HepG2 (cell line): Measurements from ENCODE around the gene SLC1A4. TPM values are rescaled to one million over a fixed set of nuclear protein-coding genes. Genes with fewer than 3 reads are reported as not detected.

Experiments used
- CBX2 ChIP-seq, 2 experiments: fragments of 200-600 bp in 1 of 2; sonication (generic); formaldehyde crosslinking in 1 of 2; IDR thresholded peaks; 2 replicates each; pipeline versions ENCODE4 v1.7.0 to v1.8.1; 2018 to 2022; ENCODE audit warnings: low read depth in 2 of 2, low read length in 1 of 2, mild to moderate bottlenecking in 1 of 2, missing genetic modification reagents in 1 of 2
- JUNB ChIP-seq: sonication (generic); formaldehyde crosslinking; IDR thresholded peaks from 2 replicates; pipeline ENCODE4 v1.8.0; 2022; ENCODE audit warnings: missing genetic modification reagents, mild to moderate bottlenecking, borderline replicate concordance
- SOX6 ChIP-seq, 2 experiments: fragments of 450-650 bp in 1 of 2; sonication (generic) in 1 of 2; formaldehyde crosslinking in 1 of 2; IDR thresholded peaks; 2 replicates each; pipeline versions ENCODE4 v1.4.0 to v1.6.1; 2017 to 2020; ENCODE audit warnings: antibody characterized with exemption in 1 of 2, mild to moderate bottlenecking in 1 of 2, missing genetic modification reagents in 1 of 2
- ZNF121 ChIP-seq: sonication (generic); formaldehyde crosslinking; IDR thresholded peaks from 2 replicates; pipeline ENCODE4 v1.5.0; 2020; ENCODE audit warnings: mild to moderate bottlenecking, missing genetic modification reagents
- ZNF331 ChIP-seq: sonication (generic); formaldehyde crosslinking; IDR thresholded peaks from 2 replicates; pipeline ENCODE4 v1.4.0; 2020; ENCODE audit warnings: missing genetic modification reagents
- polyA plus RNA-seq, 8 experiments: library from polyadenylated mRNA; depleted of rRNA in 3 of 8; stranded (reverse) in 7 of 8; unstranded in 1 of 8; fragments of >200 nt; fragmentation: Illumina TruSeq in 4 of 8; extraction: Trizol in 4 of 8; gene quantifications; 2 replicates each; pipeline versions ENCODE4 v1.2.1 to v1.2.3, GENCODE V29; 2011 to 2016; ENCODE audit warnings: low read depth in 4 of 8, missing spikeins in 1 of 8, mixed read lengths in 1 of 8; ENCODE audit not compliant: insufficient read depth in 1 of 8
- total RNA-seq, 5 experiments: library from RNA; depleted of rRNA; stranded (reverse); fragments of >200 nt; fragmentation: Illumina TruSeq; extraction: Trizol; gene quantifications; 2 replicates each; pipeline ENCODE4 v1.2.3, GENCODE V29; 2016; ENCODE audit warnings: low read depth in 1 of 5
- TF ChIP-seq, protein P1 (sequence below): IDR thresholded peaks from 2 replicates; pipeline ENCODE4 v1.4.0; 2020; ENCODE audit warnings: mild to moderate bottlenecking, missing genetic modification reagents

SLC1A4 gene
- total and polyA plus RNA-seq, 2 of the 13 experiments (the other 11 are each of a cell fraction or from before 2014, with no cell fraction given) = 21.0 to 39.6 TPM

DNA sequence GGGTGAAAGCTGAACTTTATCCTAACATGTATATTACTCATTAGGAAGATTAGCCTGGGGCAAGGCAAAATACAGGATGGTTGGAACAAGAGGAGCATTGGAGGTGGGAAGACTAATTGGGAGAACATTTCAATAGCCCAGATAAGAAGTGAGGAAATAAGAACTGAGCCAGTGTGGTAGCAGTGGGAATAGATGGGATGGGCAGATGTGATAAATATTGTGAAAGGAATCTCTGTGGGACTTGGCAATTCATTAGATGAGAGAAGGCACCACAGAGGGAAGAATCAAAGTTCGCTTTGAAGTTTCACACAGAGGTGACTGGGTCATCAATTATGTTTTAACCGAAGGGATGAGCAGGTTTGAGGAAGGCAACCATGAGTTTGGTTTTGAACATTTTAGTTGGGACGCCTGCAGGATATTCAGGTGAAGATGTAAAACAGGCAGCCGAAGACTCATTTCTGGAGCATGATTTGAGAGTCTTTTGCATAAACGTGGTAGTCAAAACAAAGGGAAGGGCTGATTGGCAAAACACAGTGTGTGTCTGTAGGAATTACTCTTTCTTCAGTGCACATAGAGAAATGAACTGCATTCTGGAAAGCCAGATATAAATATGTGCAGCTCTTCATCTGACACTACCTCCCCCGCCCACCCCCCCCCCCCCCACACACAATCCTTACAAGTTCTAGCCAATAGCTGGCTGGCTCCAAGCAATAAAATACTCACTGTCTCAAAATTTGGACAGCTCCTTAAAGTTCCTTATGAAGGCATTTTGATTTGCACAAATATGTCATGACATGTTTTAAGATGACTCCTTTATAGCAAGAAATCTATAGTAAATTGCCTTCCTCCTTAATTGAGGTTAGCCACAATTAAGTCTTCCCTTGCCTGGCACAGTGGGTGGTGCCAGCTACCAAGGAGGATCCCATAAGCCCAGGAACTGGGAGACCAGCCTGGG lies 1.9 kb upstream of the SLC1A4 start (continued):
- TF ChIP-seq, protein P1, sequence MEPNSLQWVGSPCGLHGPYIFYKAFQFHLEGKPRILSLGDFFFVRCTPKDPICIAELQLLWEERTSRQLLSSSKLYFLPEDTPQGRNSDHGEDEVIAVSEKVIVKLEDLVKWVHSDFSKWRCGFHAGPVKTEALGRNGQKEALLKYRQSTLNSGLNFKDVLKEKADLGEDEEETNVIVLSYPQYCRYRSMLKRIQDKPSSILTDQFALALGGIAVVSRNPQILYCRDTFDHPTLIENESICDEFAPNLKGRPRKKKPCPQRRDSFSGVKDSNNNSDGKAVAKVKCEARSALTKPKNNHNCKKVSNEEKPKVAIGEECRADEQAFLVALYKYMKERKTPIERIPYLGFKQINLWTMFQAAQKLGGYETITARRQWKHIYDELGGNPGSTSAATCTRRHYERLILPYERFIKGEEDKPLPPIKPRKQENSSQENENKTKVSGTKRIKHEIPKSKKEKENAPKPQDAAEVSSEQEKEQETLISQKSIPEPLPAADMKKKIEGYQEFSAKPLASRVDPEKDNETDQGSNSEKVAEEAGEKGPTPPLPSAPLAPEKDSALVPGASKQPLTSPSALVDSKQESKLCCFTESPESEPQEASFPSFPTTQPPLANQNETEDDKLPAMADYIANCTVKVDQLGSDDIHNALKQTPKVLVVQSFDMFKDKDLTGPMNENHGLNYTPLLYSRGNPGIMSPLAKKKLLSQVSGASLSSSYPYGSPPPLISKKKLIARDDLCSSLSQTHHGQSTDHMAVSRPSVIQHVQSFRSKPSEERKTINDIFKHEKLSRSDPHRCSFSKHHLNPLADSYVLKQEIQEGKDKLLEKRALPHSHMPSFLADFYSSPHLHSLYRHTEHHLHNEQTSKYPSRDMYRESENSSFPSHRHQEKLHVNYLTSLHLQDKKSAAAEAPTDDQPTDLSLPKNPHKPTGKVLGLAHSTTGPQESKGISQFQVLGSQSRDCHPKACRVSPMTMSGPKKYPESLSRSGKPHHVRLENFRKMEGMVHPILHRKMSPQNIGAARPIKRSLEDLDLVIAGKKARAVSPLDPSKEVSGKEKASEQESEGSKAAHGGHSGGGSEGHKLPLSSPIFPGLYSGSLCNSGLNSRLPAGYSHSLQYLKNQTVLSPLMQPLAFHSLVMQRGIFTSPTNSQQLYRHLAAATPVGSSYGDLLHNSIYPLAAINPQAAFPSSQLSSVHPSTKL = peak; percentile 33; the same call in 1 of the 2 replicates
- TF ChIP-seq SOX6 (IDR thresholded peaks at IDR 0.05) (no peak), SOX6 (CRISPR knock-in tag; IDR thresholded peaks at IDR 0.05) (peak; percentile 34; the same call in 1 of the 2 replicates), ZNF121 (CRISPR knock-in tag) (peak; percentile 73; the same call in 1 of the 2 replicates), JUNB (no peak), ZNF331 (CRISPR knock-in tag) (0 out of 2 replicates have a peak, but pooled peaks have one; percentile 28), CBX2 (IDR thresholded peaks at IDR 0.05; ENCODE audit: low read depth, low read length) (no peak), CBX2 (CRISPR knock-in tag; IDR thresholded peaks at IDR 0.05; ENCODE audit: low read depth) (no peak)
- TF ChIP-seq, all 625 proteins: peak for 30
